Lower lobe of right lung (tissue), 2 donors: ENCODE results near the gene CKLF. TPM values are rescaled to one million over a fixed set of nuclear protein-coding genes. Genes with fewer than 3 reads are reported as not detected.
A peak's percentile ranks its signal among the peaks of the same experiment; 100 is the strongest.

ENCODE experiments used
- ATAC-seq, 2 donors: fragments of 200-7000 bp; cut with Tn5 transposase; one replicate each; pipeline ENCODE4 v1.9.1; 2020 to 2022; ENCODE audit warnings: mild to moderate bottlenecking in 2 of 2, moderate library complexity in 2 of 2
- DNase-seq: peaks from one replicate; pipeline ENCODE4 v3.0.0-alpha.2; 2020
- H3K27ac ChIP-seq: fragments of 200-600 bp; one replicate; pipeline ENCODE4 v1.8.0; 2022
- H3K27me3 ChIP-seq: fragments of 200-600 bp; one replicate; pipeline ENCODE4 v1.8.0; 2022; ENCODE audit warnings: low read depth
- H3K36me3 ChIP-seq: fragments of 200-600 bp; one replicate; pipeline ENCODE4 v1.8.0; 2022; ENCODE audit warnings: mild to moderate bottlenecking
- H3K4me1 ChIP-seq: fragments of 200-600 bp; one replicate; pipeline ENCODE4 v1.8.0; 2022
- H3K4me3 ChIP-seq: fragments of 200-600 bp; one replicate; pipeline ENCODE4 v1.8.0; 2022; ENCODE audit warnings: mild to moderate bottlenecking
- H3K9me3 ChIP-seq: fragments of 200-600 bp; one replicate; pipeline ENCODE4 v1.8.0; 2022
- CTCF ChIP-seq: fragments of 200-600 bp; IDR thresholded peaks from one replicate; pipeline ENCODE4 v1.8.0; 2022; ENCODE audit warnings: antibody characterized with exemption, mild to moderate bottlenecking
- intact Hi-C: fragments of 100-400 bp; cut with DNase I; formaldehyde crosslinking; loops from one replicate; pipeline ENCODE4 v1.11.0; 2022
- total RNA-seq: library from RNA; stranded (reverse); fragmentation: NEBNext Ultra II Directional; extraction: Animal tissue kit (Norgen Biotek cat#: 25700); gene quantifications from one replicate; pipeline ENCODE4 v1.2.1, GENCODE V29; 2021
- donor health status: DM: no; HTN: yes; CAD: no; lungs with severe emphysema.

CKLF gene
- total RNA-seq, 1 donor from 2014 or later, result 64.9 TPM

- Histone ChIP-seq H3K27ac (peak overlapping the region; percentile 42), H3K27me3 (no peaks in the 10 kb centered on the region), H3K4me1 (peaks cover 63% of the 10 kb centered on the region), H3K9me3 (no peaks in the 10 kb centered on the region), H3K36me3 (peaks cover 17% of the 10 kb centered on the region), H3K4me3 (no peak overlapping the region)
- intact Hi-C loops, result no loop called here
- ATAC-seq (no peak), DNase-seq (no peak)
- no peak for TF ChIP-seq CTCF
Observed at GRCh38 chr16:66508914-66509496, 43.4 kb upstream of the CKLF start.

DNA sequence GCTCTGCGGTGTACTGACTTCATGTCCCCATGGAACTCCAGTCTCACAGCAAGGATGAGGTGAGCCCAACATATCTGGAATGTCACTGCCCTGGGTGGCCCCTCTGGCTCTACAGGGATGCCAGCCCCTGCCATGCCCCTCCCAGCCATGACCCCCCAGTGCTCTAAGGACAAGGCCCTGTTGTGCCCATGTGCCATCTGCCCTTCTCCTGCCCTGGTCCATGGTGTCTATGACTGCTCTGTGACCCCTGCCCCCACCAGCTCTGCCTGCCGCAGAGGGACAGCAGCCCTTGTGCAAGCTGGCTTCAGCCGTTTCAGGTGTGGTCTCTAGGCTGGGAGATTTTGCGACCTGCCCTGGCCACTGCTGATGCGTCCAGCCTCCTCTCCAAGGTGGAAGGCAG is 42.8 kb upstream of the CKLF start:
- Histone ChIP-seq H3K4me3 (no peak overlapping the region), H3K9me3 (no peaks in the 10 kb centered on the region), H3K4me1 (peaks cover 60% of the 10 kb centered on the region), H3K27ac (peak overlapping the region; percentile 42), H3K27me3 (no peaks in the 10 kb centered on the region), H3K36me3 (peaks cover 17% of the 10 kb centered on the region)
- ATAC-seq (no peak), DNase-seq (no peak)
- TF ChIP-seq CTCF, result no peak
- intact Hi-C loops, result no loop called here

DNA sequence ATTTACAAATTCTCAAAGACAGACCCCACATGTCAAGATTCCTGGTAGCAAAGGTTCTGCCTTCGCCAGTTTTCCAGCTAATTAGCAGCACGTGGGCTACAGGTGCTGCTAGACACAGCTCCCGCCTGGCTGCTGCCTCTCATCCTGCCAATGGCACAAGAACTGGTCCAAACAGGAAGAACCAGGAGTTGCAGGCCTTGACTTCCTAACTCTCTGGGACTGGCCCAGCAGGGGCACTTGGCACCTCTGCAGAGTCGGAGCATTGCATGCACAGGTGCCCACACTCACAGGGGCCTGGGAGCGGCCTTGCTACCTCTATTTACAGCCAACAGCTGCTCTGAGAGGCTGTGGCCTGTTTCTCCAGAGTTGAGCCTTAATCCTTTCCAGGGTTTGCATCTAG is 42.1 kb upstream of the CKLF start:
- peaks cover 17% of the 10 kb centered on the region for H3K36me3 ChIP-seq
- no peak for TF ChIP-seq CTCF
- intact Hi-C loops, result no loop called here
- H3K4me1 ChIP-seq, result peaks cover 63% of the 10 kb centered on the region
- H3K27me3 ChIP-seq, result no peaks in the 10 kb centered on the region
- DNase-seq (no peak), ATAC-seq (no peak)
- no peaks in the 10 kb centered on the region for H3K9me3 ChIP-seq
- H3K4me3 ChIP-seq, result no peak overlapping the region
- H3K27ac ChIP-seq, result peak overlapping the region; percentile 75

DNA sequence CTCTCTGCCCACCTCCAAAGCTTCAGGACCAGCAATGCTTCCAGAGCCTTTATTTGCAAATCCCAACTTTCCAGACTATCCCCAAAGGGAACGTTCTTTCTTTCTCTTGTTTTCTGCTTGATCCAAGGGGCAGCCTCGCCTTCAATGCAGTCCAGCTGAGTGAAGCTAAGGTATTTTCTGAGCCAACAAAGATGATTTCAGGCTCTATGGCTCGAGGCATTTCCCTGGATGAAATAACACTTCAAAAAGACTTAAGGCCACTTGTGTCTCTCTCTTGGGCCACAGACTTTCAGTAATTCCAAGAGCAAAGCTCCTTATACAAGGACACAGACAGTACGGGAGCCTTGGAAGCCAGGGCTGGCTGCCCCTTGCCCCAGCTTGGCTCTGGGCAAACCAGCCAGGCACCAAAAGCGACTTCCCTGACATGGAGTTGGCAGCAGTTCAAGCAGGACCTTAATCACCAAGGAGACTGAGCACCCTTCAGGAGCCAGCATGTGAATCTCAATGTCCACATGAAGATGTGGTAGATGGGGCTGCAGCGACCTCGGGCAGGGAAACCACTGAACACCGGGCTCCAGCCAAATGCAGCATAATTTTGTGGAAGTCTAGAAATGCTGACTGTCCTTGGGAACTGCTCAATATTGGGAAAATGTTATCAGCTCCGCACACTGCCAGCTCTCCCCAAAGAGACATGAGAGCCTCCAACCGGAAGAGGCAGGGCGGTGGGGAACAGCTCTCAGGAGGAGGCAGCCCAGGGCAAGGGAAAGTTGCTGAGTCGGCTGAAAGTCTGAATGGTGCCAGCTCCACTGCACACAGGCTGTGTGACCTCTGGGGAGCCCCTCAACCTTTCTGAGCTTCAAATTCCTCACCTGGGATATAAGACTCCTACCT is 41.4 kb upstream of the CKLF start:
- intact Hi-C loops, result no loop called here
- H3K36me3 ChIP-seq, result peaks cover 17% of the 10 kb centered on the region
- H3K27ac ChIP-seq, result peak overlapping the region; percentile 75
- H3K9me3 ChIP-seq, result no peaks in the 10 kb centered on the region
- no peak overlapping the region for H3K4me3 ChIP-seq
- no peaks in the 10 kb centered on the region for H3K27me3 ChIP-seq
- ATAC-seq, result peak; percentile 29 to 43
- TF ChIP-seq CTCF, result no peak
- H3K4me1 ChIP-seq, result peaks cover 69% of the 10 kb centered on the region
- DNase-seq, result no peak

- DNase-seq, result no peak
- peaks cover 76% of the 10 kb centered on the region for H3K4me1 ChIP-seq
- intact Hi-C loops, result no loop called here
Observed at GRCh38 chr16:66511602-66512271, 40.6 kb upstream of the CKLF start.

More at GRCh38 chr16:66511602-66512271, 40.6 kb upstream of the CKLF start:
- peak overlapping the region; percentile 75 for H3K27ac ChIP-seq
- no peaks in the 10 kb centered on the region for H3K27me3 ChIP-seq
- H3K9me3 ChIP-seq, result no peaks in the 10 kb centered on the region
- no peak overlapping the region for H3K4me3 ChIP-seq
- H3K36me3 ChIP-seq, result peaks cover 17% of the 10 kb centered on the region
- TF ChIP-seq CTCF, result no peak
- ATAC-seq, result peak; percentile 1 to 6
